Measurements from ENCODE around the gene RPS17. TPM values are rescaled to one million over a fixed set of nuclear protein-coding genes. Genes with fewer than 3 reads are reported as not detected.
A peak's percentile ranks its signal among the peaks of the same experiment; 100 is the strongest.
"Not testable (repeated sequence)": the region's sequence is repeated elsewhere in the genome, so short reads cannot be mapped to it uniquely, and the experiment has no call there.

The RPS17 gene
- total and polyA plus RNA-seq, 5 donors from 2014 or later: 1,155 to 1,792 (median 1,597) TPM

DNA sequence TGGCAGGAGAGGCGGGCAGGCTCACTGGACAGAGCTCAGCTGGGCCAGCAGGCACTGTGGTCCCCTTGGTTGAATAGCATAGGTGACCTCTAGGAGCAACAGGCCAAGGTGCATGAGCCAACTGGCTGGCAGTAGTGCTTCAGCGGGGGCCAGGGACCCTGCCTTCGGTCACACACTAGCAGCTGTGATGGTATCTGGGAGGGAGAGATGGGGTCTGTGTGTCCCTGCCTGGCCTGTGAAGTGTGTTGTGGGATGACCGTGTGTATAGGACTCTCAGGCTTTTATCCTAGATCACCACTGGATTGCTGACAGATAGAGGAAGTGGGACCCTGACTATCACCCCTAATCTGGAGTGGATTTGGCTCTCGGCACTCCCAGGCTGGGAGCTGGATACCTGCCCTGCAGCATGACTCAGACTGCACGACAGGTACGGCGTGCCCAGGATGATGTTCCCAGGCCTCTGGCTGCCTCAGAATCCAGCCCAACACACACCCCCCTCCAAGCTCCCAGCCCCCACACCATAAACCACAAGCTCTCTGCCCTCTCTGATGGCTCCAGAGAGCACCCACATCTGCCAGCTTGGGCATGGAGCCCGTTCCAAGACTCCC is 7.8 kb downstream of the RPS17 start:
- Mint-ChIP-seq H3K4me1 (peaks cover 0 to 16% (median 10%) of the 10 kb centered on the region in 4 donors), H3K27ac (peak overlapping the region in 1 of 3 donors; percentile 89)

DNA sequence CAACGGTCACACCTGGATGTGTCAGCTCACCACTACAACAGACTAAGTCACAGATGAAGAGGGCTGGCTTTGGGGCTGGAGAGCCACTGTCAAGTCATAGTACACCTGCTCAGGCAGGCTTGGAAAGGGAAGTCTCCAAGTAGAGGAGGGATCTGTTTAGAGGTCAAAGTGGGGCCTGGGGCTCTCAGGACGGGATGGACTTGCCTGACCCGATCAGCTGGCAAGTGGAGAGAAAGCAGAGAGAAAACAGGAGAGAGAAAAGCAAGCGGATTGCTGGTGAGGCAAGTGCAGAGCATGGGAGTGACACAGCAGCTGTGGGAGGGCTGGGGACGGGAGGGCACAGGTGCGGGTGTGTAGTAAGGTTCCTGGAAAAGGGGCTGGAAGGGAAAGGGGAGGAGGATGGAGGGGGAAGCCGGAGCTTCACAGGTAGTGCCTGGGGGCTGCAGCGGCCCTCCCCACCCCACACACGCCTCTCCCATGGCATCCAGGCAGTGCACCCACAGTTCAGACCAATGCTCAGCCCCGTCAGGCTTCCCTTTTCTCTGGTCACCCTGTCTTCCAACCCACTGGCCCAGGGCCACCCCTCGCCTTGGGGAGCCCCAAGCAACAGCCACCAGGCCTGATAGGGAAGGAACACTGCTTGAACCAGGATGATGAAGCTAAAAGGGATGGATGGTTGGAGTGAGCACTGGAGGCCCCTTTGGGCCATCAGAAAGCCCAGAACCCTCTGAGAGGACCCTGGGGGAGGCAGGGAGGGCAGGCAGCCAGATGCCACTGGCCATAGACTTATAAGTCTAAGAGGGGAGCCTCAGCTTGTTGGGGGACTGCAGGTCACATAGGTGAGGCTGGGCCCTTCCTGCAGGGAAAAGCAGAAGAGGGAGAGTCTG is 8.5 kb downstream of the RPS17 start:
- no peaks in the 10 kb centered on the region for H3K27me3 Mint-ChIP-seq
- H3K4me1 Mint-ChIP-seq: peaks cover 0 to 11% (median 7%) of the 10 kb centered on the region in 4 donors
- H3K9me3 ChIP-seq (ENCODE audit: control insufficient read depth in 2 of 2, low read length in 2 of 2): no peaks in the 10 kb centered on the region
- H3K36me3 Mint-ChIP-seq: peaks cover 21% of the 10 kb centered on the region
- peaks cover 6% of the 10 kb centered on the region for H3K4me1 ChIP-seq (ENCODE audit: control insufficient read depth, insufficient read depth, low read length, poor library complexity, severe bottlenecking)
- H3K4me3 ChIP-seq (ENCODE audit: low read depth, low read length): no peak overlapping the region
- peak overlapping the region in 1 of 4 donors; percentile 78 for H3K4me3 Mint-ChIP-seq
- H3K9me3 Mint-ChIP-seq: no peaks in the 10 kb centered on the region
- ATAC-seq (ENCODE audit: low read depth in 2 of 2) (no peak), DNase-seq (no peak)
- peak overlapping the region in 1 of 3 donors; percentile 92 for H3K27ac Mint-ChIP-seq
- no peaks in the 10 kb centered on the region for H3K27me3 ChIP-seq (ENCODE audit: control insufficient read depth, insufficient read depth, low read length)
- peaks cover 31% of the 10 kb centered on the region for H3K36me3 ChIP-seq (ENCODE audit: control insufficient read depth, insufficient read depth, low read length)
- H3K27ac ChIP-seq (ENCODE audit: insufficient read depth, low read length, poor library complexity, severe bottlenecking): no peak overlapping the region

More for the DNA sequence above, 7.8 kb downstream of the RPS17 start:
- Mint-ChIP-seq H3K27me3 (no peaks in the 10 kb centered on the region), H3K36me3 (peaks cover 28% of the 10 kb centered on the region), H3K4me3 (peak overlapping the region in 1 of 4 donors; percentile 78), H3K9me3 (no peaks in the 10 kb centered on the region)
- ATAC-seq (ENCODE audit: low read depth in 2 of 2) (no peak), DNase-seq (no peak)
- Histone ChIP-seq H3K4me3 (ENCODE audit: low read depth, low read length) (no peak overlapping the region), H3K27me3 (ENCODE audit: control insufficient read depth, insufficient read depth, low read length) (no peaks in the 10 kb centered on the region), H3K27ac (ENCODE audit: insufficient read depth, low read length, poor library complexity, severe bottlenecking) (no peak overlapping the region), H3K9me3 (ENCODE audit: control insufficient read depth in 2 of 2, low read length in 2 of 2) (no peaks in the 10 kb centered on the region), H3K4me1 (ENCODE audit: control insufficient read depth, insufficient read depth, low read length, poor library complexity, severe bottlenecking) (peaks cover 6% of the 10 kb centered on the region), H3K36me3 (ENCODE audit: control insufficient read depth, insufficient read depth, low read length) (peaks cover 38% of the 10 kb centered on the region)

DNA sequence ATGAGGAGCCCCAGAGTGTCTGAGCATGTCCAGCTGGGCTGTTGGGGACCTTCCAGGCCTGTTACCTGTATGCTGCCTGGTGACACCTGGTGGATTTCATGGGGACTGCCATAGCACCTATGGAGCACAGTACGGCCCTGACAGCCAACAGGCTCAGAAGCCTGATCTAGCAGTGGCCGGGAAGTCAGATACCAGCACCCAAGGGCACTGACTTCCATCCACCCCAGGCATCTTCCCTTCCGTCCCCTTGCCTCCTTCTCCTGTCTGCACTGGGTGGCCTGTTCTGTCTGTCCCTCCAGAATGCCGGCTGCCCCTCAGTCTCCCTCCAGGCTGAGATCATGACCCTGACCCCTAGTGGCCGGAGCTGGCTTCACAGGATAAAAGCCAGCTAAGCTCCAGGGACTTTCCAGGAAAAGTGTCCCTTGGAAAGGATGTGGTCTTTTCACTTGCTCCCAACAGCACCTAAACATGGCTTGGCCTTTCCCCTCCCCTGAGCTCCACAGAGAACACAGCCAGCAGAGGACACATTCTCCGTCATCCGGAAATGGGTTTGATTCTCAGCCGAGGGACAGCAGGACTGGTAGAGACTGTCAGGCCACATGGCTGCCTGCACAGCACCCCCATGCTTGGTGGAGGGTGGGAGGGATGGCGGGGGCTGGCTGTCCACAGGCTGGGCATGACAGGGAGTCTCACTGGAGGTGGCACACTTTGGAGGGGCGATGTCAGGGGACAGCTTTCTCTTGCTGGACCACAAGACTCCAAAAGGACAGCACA is 9.5 kb downstream of the RPS17 start:
- no peaks in the 10 kb centered on the region for H3K9me3 Mint-ChIP-seq
- Histone ChIP-seq H3K4me1 (ENCODE audit: control insufficient read depth, insufficient read depth, low read length, poor library complexity, severe bottlenecking) (peaks cover 6% of the 10 kb centered on the region), H3K9me3 (ENCODE audit: control insufficient read depth in 2 of 2, low read length in 2 of 2) (no peaks in the 10 kb centered on the region), H3K27ac (ENCODE audit: insufficient read depth, low read length, poor library complexity, severe bottlenecking) (no peak overlapping the region), H3K4me3 (ENCODE audit: low read depth, low read length) (peak overlapping the region; percentile 63), H3K36me3 (ENCODE audit: control insufficient read depth, insufficient read depth, low read length) (peaks cover 21% of the 10 kb centered on the region), H3K27me3 (ENCODE audit: control insufficient read depth, insufficient read depth, low read length) (no peaks in the 10 kb centered on the region)
- peak; percentile 84 to 86 for ATAC-seq (ENCODE audit: low read depth in 2 of 2)
- DNase-seq: peak; percentile 55 to 80 (median 75)
- H3K36me3 Mint-ChIP-seq: peaks cover 14% of the 10 kb centered on the region
- peak overlapping the region in 2 of 3 donors; percentile 57 to 85 for H3K27ac Mint-ChIP-seq
- peak overlapping the region; percentile 31 to 85 (median 59) for H3K4me3 Mint-ChIP-seq
- peaks cover 0 to 9% (median 6%) of the 10 kb centered on the region in 4 donors for H3K4me1 Mint-ChIP-seq
- H3K27me3 Mint-ChIP-seq: no peaks in the 10 kb centered on the region

DNA sequence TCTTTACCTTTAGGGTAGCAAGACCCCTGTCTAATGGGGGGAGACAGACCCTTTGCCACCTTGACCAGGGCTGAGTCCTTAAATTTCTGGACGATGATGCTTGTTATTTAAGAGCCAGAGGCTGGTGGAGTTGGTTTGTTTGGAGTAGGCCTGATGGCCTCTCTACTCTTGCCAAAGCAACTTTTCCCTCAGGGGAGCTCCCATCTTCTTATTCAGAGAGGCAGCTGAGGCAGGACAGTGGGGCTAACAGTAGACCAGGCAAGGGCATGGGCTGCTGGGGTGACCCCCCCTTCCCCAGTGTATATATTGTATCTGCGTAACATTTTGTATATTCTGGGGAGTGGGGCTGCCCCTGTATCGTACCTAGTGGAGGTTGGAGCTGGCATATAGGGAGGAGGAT is 10.3 kb downstream of the RPS17 start:
- no peaks in the 10 kb centered on the region for H3K27me3 Mint-ChIP-seq
- peak overlapping the region in 1 of 4 donors; percentile 31 for H3K4me3 Mint-ChIP-seq

DNA sequence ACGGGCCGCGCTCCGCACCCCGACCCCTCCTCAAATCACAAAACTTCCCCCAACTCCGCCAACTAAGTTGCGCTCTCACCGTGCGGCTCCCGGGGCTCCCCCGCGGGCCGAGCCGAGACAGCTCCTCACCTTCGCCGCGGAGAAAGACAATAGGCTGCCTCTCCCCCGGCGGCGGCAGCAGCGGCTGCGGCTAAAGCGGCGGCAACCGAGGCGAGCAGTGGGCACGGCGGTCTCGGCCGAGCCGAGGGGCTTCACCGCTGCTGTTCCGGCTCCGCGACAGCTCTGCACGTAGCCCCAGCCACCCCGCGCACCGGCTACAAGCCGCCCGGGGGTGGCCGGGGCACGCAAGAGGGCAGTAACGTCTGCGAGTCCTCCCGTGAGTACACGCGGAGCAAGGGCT is 26.7 kb downstream of the RPS17 start:
- H3K36me3 Mint-ChIP-seq, H3K27ac Mint-ChIP-seq, H3K9me3 Mint-ChIP-seq: not testable (repeated sequence)

More for the DNA sequence above, 10.3 kb downstream of the RPS17 start:
- peaks cover 0 to 9% (median 6%) of the 10 kb centered on the region in 4 donors for H3K4me1 Mint-ChIP-seq
- ATAC-seq (ENCODE audit: low read depth in 2 of 2) (no peak), DNase-seq (no peak)
- peak overlapping the region in 1 of 3 donors; percentile 57 for H3K27ac Mint-ChIP-seq
- no peak overlapping the region for H3K4me3 ChIP-seq (ENCODE audit: low read depth, low read length)
- H3K9me3 Mint-ChIP-seq: no peaks in the 10 kb centered on the region
- H3K27ac ChIP-seq (ENCODE audit: insufficient read depth, low read length, poor library complexity, severe bottlenecking): no peak overlapping the region
- H3K27me3 ChIP-seq (ENCODE audit: control insufficient read depth, insufficient read depth, low read length): no peaks in the 10 kb centered on the region
- no peaks in the 10 kb centered on the region for H3K9me3 ChIP-seq (ENCODE audit: control insufficient read depth in 2 of 2, low read length in 2 of 2)
- H3K4me1 ChIP-seq (ENCODE audit: control insufficient read depth, insufficient read depth, low read length, poor library complexity, severe bottlenecking): peaks cover 6% of the 10 kb centered on the region
- H3K36me3 Mint-ChIP-seq: peaks cover 10% of the 10 kb centered on the region
- peaks cover 15% of the 10 kb centered on the region for H3K36me3 ChIP-seq (ENCODE audit: control insufficient read depth, insufficient read depth, low read length)

DNA sequence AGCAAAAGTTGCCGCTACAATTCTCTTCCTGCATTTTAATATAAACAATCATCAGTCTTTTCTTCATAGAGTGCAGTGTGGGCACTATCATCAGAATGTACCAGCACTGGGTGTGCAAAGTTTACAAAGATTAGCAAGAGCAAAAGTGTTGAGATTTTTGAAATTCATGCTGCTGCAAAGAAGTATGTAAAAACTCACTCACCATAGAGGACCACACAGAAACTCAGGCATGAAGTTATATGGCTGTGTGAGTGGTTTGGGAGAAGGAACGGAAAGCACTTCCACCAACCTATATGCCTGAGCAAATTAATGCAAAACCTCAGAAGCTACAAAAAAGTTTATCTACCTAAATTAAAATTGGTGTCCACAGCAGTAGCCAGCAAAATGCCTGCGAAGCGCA is 32.6 kb downstream of the RPS17 start:
- not testable (repeated sequence) for H3K9me3 ChIP-seq (ENCODE audit: control insufficient read depth in 2 of 2, low read length in 2 of 2); H3K9me3 Mint-ChIP-seq; H3K4me3 ChIP-seq (ENCODE audit: low read depth, low read length); DNase-seq; H3K27ac Mint-ChIP-seq; H3K27ac ChIP-seq (ENCODE audit: insufficient read depth, low read length, poor library complexity, severe bottlenecking); H3K27me3 ChIP-seq (ENCODE audit: control insufficient read depth, insufficient read depth, low read length); H3K27me3 Mint-ChIP-seq; H3K4me1 ChIP-seq (ENCODE audit: control insufficient read depth, insufficient read depth, low read length, poor library complexity, severe bottlenecking); H3K36me3 Mint-ChIP-seq; H3K36me3 ChIP-seq (ENCODE audit: control insufficient read depth, insufficient read depth, low read length); H3K4me1 Mint-ChIP-seq; ATAC-seq (ENCODE audit: low read depth in 2 of 2)
- peak overlapping the region in 1 of 4 donors; percentile 54 for H3K4me3 Mint-ChIP-seq

More for the DNA sequence above, 26.7 kb downstream of the RPS17 start:
- H3K4me1 ChIP-seq (ENCODE audit: control insufficient read depth, insufficient read depth, low read length, poor library complexity, severe bottlenecking); H3K4me3 Mint-ChIP-seq; H3K27ac ChIP-seq (ENCODE audit: insufficient read depth, low read length, poor library complexity, severe bottlenecking); H3K27me3 ChIP-seq (ENCODE audit: control insufficient read depth, insufficient read depth, low read length); H3K36me3 ChIP-seq (ENCODE audit: control insufficient read depth, insufficient read depth, low read length); DNase-seq; H3K4me3 ChIP-seq (ENCODE audit: low read depth, low read length); H3K27me3 Mint-ChIP-seq; ATAC-seq (ENCODE audit: low read depth in 2 of 2); H3K4me1 Mint-ChIP-seq; H3K9me3 ChIP-seq (ENCODE audit: control insufficient read depth in 2 of 2, low read length in 2 of 2): not testable (repeated sequence)

DNA sequence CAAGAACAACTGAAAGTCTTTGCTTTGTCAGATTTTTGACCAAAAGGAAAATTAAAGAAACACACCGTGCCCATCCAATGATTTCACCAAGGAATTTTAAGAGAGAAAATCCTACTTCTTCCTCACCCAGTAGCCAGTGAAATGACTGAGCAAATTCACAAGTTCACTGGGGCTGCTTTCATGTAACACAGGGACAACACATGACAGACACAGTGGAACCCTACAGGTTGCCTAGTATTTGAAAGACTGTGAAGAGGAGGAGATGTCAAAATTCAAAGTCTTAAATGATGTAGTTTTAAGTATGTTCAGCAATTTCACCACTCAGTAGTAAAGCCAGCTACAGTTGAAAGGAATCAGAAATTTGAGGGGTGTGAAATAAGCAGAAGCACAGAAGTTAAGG is 33.2 kb downstream of the RPS17 start:
- H3K4me1 ChIP-seq (ENCODE audit: control insufficient read depth, insufficient read depth, low read length, poor library complexity, severe bottlenecking); H3K4me3 ChIP-seq (ENCODE audit: low read depth, low read length); H3K4me1 Mint-ChIP-seq; H3K27ac Mint-ChIP-seq; H3K27ac ChIP-seq (ENCODE audit: insufficient read depth, low read length, poor library complexity, severe bottlenecking); ATAC-seq (ENCODE audit: low read depth in 2 of 2); H3K36me3 ChIP-seq (ENCODE audit: control insufficient read depth, insufficient read depth, low read length); H3K27me3 Mint-ChIP-seq; H3K4me3 Mint-ChIP-seq; H3K9me3 Mint-ChIP-seq; DNase-seq; H3K9me3 ChIP-seq (ENCODE audit: control insufficient read depth in 2 of 2, low read length in 2 of 2); H3K36me3 Mint-ChIP-seq; H3K27me3 ChIP-seq (ENCODE audit: control insufficient read depth, insufficient read depth, low read length): not testable (repeated sequence)

Measured in CD4-positive, CD25-positive, alpha-beta regulatory T cell (primary cell).